ENCODE measurements around the gene BCAS3. TPM values are rescaled to one million over a fixed set of nuclear protein-coding genes. Genes with fewer than 3 reads are reported as not detected.
"Not testable (repeated sequence)": the region's sequence is repeated elsewhere in the genome, so short reads cannot be mapped to it uniquely, and the experiment has no call there.

BCAS3 gene
- total RNA-seq, 2 experiments from 2014 or later: 5.1 to 6.9 TPM

DNA sequence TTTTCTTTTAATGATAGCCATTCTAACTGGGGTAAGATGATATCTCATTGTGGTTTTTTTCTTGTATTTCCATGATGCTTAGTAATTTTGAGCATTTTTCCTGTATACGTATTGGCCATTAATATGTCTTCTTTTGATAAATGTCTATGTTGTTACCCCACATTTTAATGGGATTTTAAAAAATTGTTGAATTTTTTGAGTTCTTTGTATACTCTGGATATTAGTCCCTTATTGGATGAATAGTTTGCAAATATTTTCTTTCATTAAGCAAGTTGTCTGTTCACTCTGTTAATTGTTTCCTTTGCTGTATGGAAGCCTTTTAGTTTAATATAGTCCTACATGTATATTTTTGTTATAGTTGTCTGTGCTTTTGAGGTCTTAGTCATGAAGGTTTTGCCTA lies 79.8 kb downstream of the BCAS3 start:
- TF ChIP-seq, protein P1, sequence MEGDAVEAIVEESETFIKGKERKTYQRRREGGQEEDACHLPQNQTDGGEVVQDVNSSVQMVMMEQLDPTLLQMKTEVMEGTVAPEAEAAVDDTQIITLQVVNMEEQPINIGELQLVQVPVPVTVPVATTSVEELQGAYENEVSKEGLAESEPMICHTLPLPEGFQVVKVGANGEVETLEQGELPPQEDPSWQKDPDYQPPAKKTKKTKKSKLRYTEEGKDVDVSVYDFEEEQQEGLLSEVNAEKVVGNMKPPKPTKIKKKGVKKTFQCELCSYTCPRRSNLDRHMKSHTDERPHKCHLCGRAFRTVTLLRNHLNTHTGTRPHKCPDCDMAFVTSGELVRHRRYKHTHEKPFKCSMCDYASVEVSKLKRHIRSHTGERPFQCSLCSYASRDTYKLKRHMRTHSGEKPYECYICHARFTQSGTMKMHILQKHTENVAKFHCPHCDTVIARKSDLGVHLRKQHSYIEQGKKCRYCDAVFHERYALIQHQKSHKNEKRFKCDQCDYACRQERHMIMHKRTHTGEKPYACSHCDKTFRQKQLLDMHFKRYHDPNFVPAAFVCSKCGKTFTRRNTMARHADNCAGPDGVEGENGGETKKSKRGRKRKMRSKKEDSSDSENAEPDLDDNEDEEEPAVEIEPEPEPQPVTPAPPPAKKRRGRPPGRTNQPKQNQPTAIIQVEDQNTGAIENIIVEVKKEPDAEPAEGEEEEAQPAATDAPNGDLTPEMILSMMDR (IDR thresholded peaks at IDR 0.05): no peak
- Mint-ChIP-seq H3K4me1 (ENCODE audit: low read depth) (no peaks in the 10 kb centered on the region), H3K4me3 (no peak overlapping the region), H3K27me3 (no peaks in the 10 kb centered on the region), H3K36me3 (ENCODE audit: low read depth) (peaks cover 16% of the 10 kb centered on the region), H3K27ac (no peak overlapping the region), H3K9me3 (peaks cover 12% of the 10 kb centered on the region)
- ChIA-PET CTCF (no interaction called here), POLR2A (no interaction called here)
- DNase-seq: no peak
- intact Hi-C loops (cut with micrococcal nuclease): no loop called here
- no peak for ATAC-seq

- H3K36me3 Mint-ChIP-seq (ENCODE audit: low read depth): peaks cover 20% of the 10 kb centered on the region
- H3K4me1 Mint-ChIP-seq (ENCODE audit: low read depth): no peaks in the 10 kb centered on the region
- no peaks in the 10 kb centered on the region for H3K27me3 Mint-ChIP-seq
- POLR2A ChIA-PET: no interaction called here
- H3K4me3 Mint-ChIP-seq: no peak overlapping the region
- H3K27ac Mint-ChIP-seq: no peak overlapping the region
- TF ChIP-seq, protein P1 (IDR thresholded peaks at IDR 0.05): no peak
- DNase-seq (no peak), ATAC-seq (no peak)
- intact Hi-C loops (cut with micrococcal nuclease): no loop called here
- CTCF ChIA-PET: interaction anchor here (1.2 kb wide), 1 partner anchor 64 kb away, joined by 3 read pairs; no protein-coding TSS in a partner anchor
- peaks cover 12% of the 10 kb centered on the region for H3K9me3 Mint-ChIP-seq
Observed at GRCh38 chr17:60759756-60760155, 82.1 kb downstream of the BCAS3 start.

GRCh38 chr17:60761301-60761700 lies 83.7 kb downstream of the BCAS3 start:
- H3K4me1 Mint-ChIP-seq (ENCODE audit: low read depth); ATAC-seq; DNase-seq; CTCF ChIA-PET; H3K27me3 Mint-ChIP-seq; H3K27ac Mint-ChIP-seq; intact Hi-C loops (cut with micrococcal nuclease); POLR2A ChIA-PET; H3K4me3 Mint-ChIP-seq: not testable (repeated sequence)
- Mint-ChIP-seq H3K9me3 (peaks cover 16% of the 10 kb centered on the region), H3K36me3 (ENCODE audit: low read depth) (peaks cover 22% of the 10 kb centered on the region)

GRCh38 chr17:60766778-60767190 lies 89.1 kb downstream of the BCAS3 start:
- H3K4me3 Mint-ChIP-seq: no peak overlapping the region
- H3K9me3 Mint-ChIP-seq: peaks cover 5% of the 10 kb centered on the region
- ATAC-seq: no peak
- intact Hi-C loops (cut with micrococcal nuclease): no loop called here
- CTCF ChIA-PET: no interaction called here
- TF ChIP-seq, protein P1 (IDR thresholded peaks at IDR 0.05): no peak
- POLR2A ChIA-PET: no interaction called here
- H3K27ac Mint-ChIP-seq: no peak overlapping the region
- DNase-seq: peak; percentile 18
- peaks cover 14% of the 10 kb centered on the region for H3K36me3 Mint-ChIP-seq (ENCODE audit: low read depth)
- H3K4me1 Mint-ChIP-seq (ENCODE audit: low read depth): peaks cover 9% of the 10 kb centered on the region
- no peaks in the 10 kb centered on the region for H3K27me3 Mint-ChIP-seq

- intact Hi-C loops (cut with micrococcal nuclease): no loop called here
- Mint-ChIP-seq H3K9me3 (peaks cover 4% of the 10 kb centered on the region), H3K27me3 (no peaks in the 10 kb centered on the region), H3K4me3 (no peak overlapping the region), H3K4me1 (ENCODE audit: low read depth) (peaks cover 9% of the 10 kb centered on the region), H3K27ac (no peak overlapping the region), H3K36me3 (ENCODE audit: low read depth) (peaks cover 13% of the 10 kb centered on the region)
- DNase-seq (no peak), ATAC-seq (no peak)
- TF ChIP-seq, protein P1 (IDR thresholded peaks at IDR 0.05): no peak
- ChIA-PET CTCF (no interaction called here), POLR2A (no interaction called here)
Observed at GRCh38 chr17:60767744-60768308, 90.2 kb downstream of the BCAS3 start.

Measured in activated CD8-positive, alpha-beta T cell treated with anti-CD3 and anti-CD28 coated beads for 36 hours (primary cell).